Keratinocyte (primary cell): ENCODE measurements around the gene PCP4L1.

ENCODE experiments used
- CTCF ChIP-seq, 3 experiments: IDR thresholded peaks in 1 of 3; conservative IDR thresholded peaks in 1 of 3; optimal IDR thresholded peaks in 1 of 3; 2 replicates in 2 of 3; 3 replicates in 1 of 3; pipeline versions ENCODE3 to v1.5.1; 2011; ENCODE audit warnings: low read length in 3 of 3, mild to moderate bottlenecking in 3 of 3, moderate library complexity in 2 of 3, control low read depth in 1 of 3, inconsistent platforms in 1 of 3; ENCODE audit not compliant: insufficient read depth in 2 of 3; ENCODE audit errors: extremely low read depth in 1 of 3
- EZH2 ChIP-seq: IDR thresholded peaks from one replicate; pipeline ENCODE4 v1.6.1; 2012; ENCODE audit warnings: inconsistent platforms, mild to moderate bottlenecking, low read length, moderate library complexity

- TF ChIP-seq CTCF (optimal IDR thresholded peaks at IDR 0.05 in 1 of 3, IDR thresholded peaks at IDR 0.05 in 1 of 3, conservative IDR thresholded peaks at IDR 0.05 in 1 of 3; ENCODE audit: extremely low read depth in 1 of 3, insufficient read depth in 2 of 3, low read length in 3 of 3), result no peak
- no peak for TF ChIP-seq EZH2
Observed at GRCh38 chr1:161238039-161238473, 20.5 kb upstream of the PCP4L1 start, which contains the start of gene NR1I3.
